Activated effector memory CD4-positive, alpha-beta T cell treated with Interleukin-2 at 50 U/mL for 16 hours (primary cell): ENCODE results near the gene PFKFB3.
A peak's percentile ranks its signal among the peaks of the same experiment; 100 is the strongest.
"Not testable (repeated sequence)": the region's sequence is repeated elsewhere in the genome, so short reads cannot be mapped to it uniquely, and the experiment has no call there.

Experiments
- DNase-seq: peaks from one replicate; pipeline ENCODE4 v3.0.0-alpha.2; 2020

The PFKFB3 gene

GRCh38 chr10:6239213-6239991, 36.7 kb downstream of the PFKFB3 start:
- peak; percentile 56 for DNase-seq

DNA sequence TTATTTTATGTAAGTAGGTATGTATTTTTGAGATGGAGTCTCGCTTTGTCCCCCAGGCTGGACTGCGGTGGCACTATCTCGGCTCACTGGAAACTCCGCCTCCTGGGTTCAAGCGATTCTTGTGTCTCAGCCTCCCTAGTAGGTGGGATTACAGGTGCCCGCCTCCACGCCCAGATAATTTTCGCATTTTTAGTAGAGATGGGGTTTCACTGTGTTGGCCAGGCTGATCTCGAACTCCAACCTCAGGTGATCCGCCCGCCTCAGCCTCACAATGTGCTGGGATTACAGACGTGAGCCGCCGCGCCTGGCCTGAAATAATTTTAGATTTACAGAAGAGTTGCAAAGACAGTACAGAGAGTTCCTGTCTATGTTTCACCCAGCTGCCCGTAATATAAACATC, 37.5 kb downstream of the PFKFB3 start:
- no peak for DNase-seq

GRCh38 chr10:6242089-6242488, 39.4 kb downstream of the PFKFB3 start:
- DNase-seq, result no peak

GRCh38 chr10:6244510-6244909, 41.8 kb downstream of the PFKFB3 start:
- no peak for DNase-seq

GRCh38 chr10:6247041-6247712, 44.4 kb downstream of the PFKFB3 start:
- no peak for DNase-seq

DNA sequence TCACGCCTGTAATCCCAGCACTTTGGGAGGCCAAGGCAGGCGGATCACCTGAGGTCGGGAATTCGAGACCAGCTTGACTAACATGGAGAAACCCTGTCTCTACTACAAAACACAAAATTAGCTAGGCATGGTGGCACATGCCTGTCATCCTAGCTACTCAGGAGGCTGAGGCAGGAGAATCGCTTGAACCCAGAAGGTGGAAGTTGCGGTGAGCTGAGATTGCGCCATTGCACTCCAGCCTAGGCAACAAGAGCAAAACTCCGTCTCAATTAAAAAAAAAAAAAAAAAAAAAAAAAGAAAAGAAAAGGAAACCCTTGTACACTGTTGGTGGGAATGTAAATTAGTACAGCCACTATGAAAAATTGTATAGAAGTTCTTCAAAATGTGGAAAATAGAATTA, 46.2 kb downstream of the PFKFB3 start:
- DNase-seq, result not testable (repeated sequence)

GRCh38 chr10:6249698-6250097, 47.0 kb downstream of the PFKFB3 start:
- no peak for DNase-seq

DNA sequence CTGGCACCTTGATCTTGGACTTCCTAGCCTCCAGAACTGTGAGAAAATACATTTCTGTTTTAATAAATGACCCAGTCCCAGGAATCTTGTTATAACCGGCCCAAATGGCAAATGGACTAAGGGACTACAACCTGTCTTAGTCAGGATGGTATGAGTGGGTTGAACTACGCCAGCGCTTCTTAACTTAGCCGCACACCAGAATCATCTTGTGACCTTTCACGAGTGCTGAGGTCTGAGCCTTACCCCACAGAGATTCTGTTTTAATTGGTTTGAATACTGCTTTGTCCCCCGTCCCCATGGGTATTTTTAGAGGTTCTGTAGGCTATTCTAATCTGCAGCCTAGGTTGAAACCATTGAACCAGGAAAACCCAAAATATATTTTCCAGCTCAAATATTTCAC, 48.0 kb downstream of the PFKFB3 start:
- no peak for DNase-seq

DNA sequence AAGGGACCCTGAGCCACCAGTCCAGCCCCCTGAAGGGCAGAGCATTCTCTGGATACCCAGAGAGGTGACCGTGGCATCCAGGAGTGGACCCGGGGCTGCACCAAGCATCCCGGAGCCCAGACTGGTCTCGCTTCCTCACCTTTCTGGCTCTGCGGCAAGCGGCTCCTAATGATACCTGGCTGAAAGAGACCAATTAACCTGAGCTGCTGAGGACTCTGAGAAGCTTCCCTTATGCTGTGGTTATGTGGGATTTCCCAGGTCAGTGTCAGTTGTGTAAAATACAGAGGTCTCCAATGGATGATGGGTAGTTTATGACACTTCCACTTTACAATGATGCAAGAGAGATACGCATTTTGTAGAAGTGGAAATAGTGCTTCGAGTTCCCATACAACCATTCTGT, 51.5 kb downstream of the PFKFB3 start:
- DNase-seq, result no peak

- no peak for DNase-seq
Measured at GRCh38 chr10:6255548-6256061, 52.9 kb downstream of the PFKFB3 start.

- DNase-seq, result no peak
Measured at GRCh38 chr10:6256439-6256838, 53.7 kb downstream of the PFKFB3 start.

DNA sequence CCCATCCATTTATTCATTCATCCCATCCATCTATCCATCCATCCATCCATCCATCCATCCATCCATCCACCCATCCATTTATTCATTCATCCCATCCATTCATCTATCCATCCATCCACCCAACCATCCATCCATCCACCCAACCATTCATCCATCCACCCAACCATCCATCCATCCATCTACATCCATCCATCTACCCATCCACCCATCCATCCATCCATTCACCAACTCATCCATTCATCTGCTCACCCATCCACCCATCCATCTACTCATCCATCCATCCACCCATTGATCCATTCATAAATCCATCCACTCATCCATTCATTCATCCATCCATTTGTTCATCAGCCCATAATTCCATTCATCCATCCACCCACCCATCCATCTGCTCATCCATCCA, 56.4 kb downstream of the PFKFB3 start:
- DNase-seq, result no peak

GRCh38 chr10:6260843-6261242, 58.1 kb downstream of the PFKFB3 start:
- no peak for DNase-seq

DNA sequence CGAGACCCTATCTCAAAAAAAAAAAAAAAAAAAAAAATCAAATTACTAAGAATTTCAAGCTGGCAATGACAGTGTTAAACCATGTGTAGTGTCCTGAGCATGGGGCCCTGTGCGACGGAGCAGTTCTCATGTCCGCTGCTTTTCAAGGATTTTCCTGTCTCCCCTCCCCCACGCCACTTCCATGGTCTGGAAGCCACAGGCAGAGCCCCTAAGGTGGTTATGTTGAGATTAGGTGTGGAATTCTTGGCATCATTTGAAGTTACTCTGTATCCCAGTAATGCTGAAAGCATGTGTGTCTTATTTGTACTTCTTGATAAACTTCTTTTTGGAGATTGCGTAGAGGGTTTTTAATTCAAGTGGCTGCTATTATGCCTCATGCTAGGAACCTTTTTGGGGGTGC, 65.2 kb downstream of the PFKFB3 start:
- no peak for DNase-seq

GRCh38 chr10:6269432-6269831, 66.7 kb downstream of the PFKFB3 start:
- no peak for DNase-seq

DNA sequence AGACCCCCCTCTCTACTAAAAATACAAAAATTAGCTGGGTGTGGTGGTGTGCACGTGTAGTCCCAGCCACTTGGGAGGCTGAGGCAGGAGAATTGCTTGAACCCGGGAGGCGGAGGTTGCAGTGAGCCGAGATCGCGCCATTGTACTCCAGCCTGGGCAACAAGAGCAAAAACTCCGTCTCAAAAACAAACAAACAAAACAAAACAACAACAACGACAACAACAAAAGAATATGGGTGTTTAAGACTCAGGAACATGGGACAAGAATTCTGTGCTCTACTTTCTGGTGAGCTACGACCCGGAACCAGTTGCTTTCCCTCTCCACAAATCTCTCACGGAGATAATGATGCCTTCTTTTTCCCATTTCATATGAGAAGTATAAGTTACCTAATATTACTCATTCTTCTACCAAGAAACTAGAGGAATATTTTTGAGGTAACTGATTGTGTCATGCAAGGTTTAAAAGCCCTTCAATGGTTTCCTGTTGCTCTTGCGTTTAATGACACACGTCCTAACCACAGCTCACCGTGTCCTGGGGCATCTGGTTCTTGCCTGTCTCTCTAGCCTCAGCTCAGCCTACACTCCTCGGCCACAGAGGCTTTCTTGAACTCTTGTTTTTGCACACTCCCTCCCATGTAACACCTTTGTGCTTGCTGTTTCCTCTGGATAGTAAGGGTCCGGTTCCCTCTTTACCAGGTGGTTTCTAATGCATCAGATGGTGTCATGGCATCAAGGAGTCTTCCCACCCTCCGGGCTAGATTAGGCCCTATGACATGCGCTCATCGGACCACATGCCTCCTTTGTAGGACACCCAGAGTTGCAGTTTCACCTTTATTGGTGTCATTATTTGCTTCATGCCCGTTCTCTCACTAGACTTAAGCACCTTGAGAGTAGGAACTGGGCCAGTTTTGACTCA, 67.5 kb downstream of the PFKFB3 start:
- peak; percentile 62 for DNase-seq

GRCh38 chr10:6270951-6271350, 68.2 kb downstream of the PFKFB3 start:
- no peak for DNase-seq

- no peak for DNase-seq
Measured at GRCh38 chr10:6271663-6272062, 68.9 kb downstream of the PFKFB3 start.

GRCh38 chr10:6272126-6272525, 69.4 kb downstream of the PFKFB3 start:
- no peak for DNase-seq

DNA sequence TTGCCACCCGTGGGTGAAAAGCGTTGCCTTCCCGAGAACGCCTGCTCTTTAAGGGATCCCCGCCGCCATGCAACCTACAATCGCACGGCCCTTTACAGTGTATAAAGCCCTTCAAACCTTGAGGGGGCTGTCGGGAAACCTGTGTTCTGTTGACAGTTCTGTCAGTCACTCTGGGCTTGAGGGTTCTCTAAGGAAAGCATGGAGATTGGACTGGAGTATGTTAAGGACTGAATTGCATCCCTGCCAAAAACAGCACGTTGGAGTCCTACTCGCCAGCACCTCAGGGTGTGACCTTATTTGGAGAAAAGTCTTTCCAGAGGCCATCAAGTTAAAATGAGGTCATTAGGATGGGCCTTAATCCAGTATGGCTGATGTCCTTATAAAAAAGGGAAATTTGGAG, 70.6 kb downstream of the PFKFB3 start:
- DNase-seq, result no peak

DNA sequence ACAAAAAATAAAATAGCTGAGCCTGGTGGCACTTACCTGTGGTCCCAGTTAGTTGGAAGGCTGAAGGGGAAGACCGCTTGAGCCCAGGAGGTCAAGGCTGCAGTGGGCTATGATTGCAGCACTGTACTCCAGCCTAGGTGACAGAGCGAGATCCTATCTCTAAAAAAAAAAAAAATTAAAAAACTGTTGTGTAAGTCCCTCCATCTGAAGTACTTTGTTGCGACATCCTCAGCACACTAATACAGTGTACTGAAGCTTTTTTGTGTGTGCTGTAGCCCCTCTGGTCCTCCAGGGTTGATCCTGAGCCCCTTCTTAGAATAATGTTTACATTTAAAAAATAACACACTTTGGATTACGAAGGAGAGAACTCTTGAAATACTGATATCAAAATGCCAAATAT, 71.3 kb downstream of the PFKFB3 start:
- no peak for DNase-seq

DNA sequence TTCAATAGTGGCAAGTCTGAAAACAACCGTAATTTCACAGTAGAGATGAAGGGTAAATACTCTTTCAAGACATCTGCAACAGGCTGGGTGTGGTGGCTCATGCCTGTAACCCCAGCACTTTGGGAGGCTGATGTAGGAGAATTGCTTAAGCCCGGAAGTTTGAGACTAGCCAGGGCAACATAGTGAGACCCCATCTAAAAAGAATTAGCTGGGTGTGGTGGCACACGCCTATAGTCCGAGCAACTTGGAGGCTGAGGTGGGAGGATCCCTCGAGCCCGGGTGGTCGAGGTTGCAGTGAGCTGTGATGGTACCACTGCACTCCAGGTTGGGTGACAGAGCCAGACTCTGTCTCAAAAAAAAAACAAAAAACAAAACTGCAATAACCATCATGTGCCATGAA, 71.8 kb downstream of the PFKFB3 start:
- no peak for DNase-seq
